Astrocyte (in vitro differentiated cells and primary cell): ENCODE measurements around the gene RALGPS1.

ENCODE experiments used
- CTCF ChIP-seq: IDR thresholded peaks from 2 replicates; pipeline ENCODE4 v1.5.1; 2011; ENCODE audit warnings: low read depth, mild to moderate bottlenecking, inconsistent platforms, low read length, moderate library complexity; ENCODE audit not compliant: insufficient read depth
- EZH2 ChIP-seq: IDR thresholded peaks from 2 replicates; pipeline ENCODE4 v1.6.1; 2012; ENCODE audit warnings: mild to moderate bottlenecking, low read length, inconsistent platforms; ENCODE audit not compliant: insufficient read depth

- no peak for TF ChIP-seq CTCF
- TF ChIP-seq EZH2 = no peak
These were observed 141.9 kb downstream of the RALGPS1 start for GRCh38 chr9:127056446-127056845.
